KBM-7 (cell line): ENCODE data around the gene CDKN2B-AS1.

Experiments
- DNase-seq: peaks from one replicate; pipeline ENCODE4 v3.0.0-alpha.2; 2015
- in situ Hi-C: fragments of 300-500 bp; cut with MboI; formaldehyde crosslinking; loops from 2 replicates; pipeline ENCODE4 v1.14.3; 2020; ENCODE audit warnings: low sequenced_read_pairs, low pct_unique_long_range_greater_than_20kb, mixed read lengths

The CDKN2B-AS1 gene

GRCh38 chr9:22107202-22108045 is 112.8 kb downstream of the CDKN2B-AS1 start:
- in situ Hi-C loops = no loop called here
- no peak for DNase-seq

DNA sequence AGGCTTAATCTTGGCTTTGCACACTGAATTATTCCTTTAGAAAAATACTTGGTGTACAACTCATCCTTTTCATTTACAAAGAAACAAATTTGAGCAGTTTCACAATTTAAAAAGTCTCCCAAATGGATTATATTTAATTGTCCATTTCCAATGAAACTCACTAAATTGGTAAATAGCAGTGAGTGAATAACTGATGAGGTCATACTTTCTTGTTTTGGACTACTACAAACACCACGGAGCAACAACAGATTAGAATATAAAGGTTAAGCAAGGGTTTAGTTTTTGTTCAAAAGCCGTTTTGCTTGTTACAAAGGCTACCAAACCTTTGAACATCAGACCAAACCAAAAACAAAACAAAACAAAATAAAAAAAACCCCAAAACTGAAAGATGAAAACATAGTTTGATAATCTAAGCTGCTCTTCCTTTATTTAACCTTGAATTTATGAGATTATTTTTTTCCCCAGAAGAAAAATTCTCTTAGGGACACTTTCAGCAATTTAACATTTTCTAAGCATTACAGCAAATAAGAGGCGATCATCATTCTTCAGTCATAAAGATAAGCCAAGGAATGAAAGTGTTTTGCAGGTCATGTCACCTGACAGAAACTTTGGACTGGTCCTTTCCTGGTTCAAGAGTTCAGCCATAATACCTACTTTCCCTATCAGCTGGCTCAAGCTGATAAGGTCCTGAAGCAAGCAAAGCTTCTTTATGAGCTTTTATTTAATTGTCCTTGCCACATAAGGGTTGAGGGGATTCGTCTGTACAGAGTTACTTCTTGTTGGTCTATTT is 114.2 kb downstream of the CDKN2B-AS1 start:
- DNase-seq = no peak
- in situ Hi-C loops = no loop called here

- DNase-seq = no peak
- in situ Hi-C loops = no loop called here
Measured at GRCh38 chr9:22111176-22111953, 116.8 kb downstream of the CDKN2B-AS1 start.

- in situ Hi-C loops = no loop called here
Measured at GRCh38 chr9:22111954-22112247, 117.3 kb downstream of the CDKN2B-AS1 start.

DNA sequence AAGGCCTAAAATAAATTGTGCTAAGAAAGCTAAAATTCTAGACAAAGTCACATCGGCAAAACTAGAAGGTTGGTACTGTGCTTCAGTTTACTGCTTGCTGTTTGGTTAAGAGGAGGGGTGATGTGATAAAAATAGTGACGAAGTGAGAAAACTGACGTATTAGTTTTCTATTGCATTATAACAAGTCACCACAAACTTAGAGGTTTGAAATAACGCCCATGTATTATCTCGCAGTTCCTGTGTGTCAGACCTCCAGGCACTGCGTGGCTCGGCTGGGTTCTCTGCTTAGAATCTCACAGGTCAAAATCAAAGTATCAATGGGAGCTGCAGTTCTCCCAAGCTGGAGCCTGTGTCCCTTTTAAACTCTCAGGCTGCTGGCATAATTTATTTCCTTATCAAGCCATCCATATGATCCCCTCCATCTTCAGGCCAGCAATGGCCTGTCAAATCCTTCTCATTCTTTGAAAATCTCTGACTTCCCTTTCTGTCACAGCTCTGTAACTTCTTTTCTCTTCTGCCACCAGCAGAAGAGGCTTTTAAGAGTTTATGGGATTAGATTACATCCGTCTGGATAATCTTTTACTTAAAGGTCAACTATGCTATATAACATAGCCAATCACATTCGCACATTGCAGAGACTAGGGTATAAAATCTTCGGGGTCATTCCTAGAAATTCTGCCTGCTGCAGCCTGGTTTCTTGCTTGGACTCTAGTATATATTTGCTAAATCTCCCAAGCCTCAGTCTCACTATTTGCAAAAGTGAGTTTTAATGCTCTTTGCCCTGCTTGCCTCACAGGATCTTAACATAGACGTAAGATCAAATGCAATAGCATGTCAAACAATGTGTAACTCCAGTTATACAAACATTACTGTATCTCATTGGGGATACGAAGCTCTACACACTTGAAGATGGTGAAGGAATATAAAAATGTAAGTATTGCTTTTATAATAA is 118.6 kb downstream of the CDKN2B-AS1 start:
- in situ Hi-C loops = no loop called here
- no peak for DNase-seq

More at GRCh38 chr9:22111954-22112247, 117.3 kb downstream of the CDKN2B-AS1 start:
- DNase-seq = no peak

GRCh38 chr9:22114956-22115355 is 120.4 kb downstream of the CDKN2B-AS1 start:
- DNase-seq = no peak
- in situ Hi-C loops = no loop called here

DNA sequence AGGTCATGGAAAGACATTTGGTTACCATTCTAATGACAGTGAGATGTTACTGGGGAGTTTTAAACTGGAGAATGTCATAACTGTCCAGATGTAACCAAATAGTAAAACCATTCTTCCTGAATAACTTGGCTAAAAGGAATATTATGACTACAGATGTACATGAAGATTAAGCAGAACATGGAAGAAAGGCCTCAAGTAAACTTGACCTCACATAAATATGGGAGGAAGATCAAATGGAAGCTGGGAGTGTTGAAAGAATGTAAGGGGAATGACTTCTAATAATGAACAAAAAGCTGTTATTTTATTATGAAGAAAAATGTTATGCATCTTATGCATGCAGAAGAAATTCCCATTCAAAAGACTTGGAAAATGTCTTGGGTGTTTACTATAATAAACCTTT is 122.2 kb downstream of the CDKN2B-AS1 start:
- in situ Hi-C loops = no loop called here
- no peak for DNase-seq

- DNase-seq = no peak
- in situ Hi-C loops = no loop called here
Measured at GRCh38 chr9:22117511-22118384, 123.2 kb downstream of the CDKN2B-AS1 start.

DNA sequence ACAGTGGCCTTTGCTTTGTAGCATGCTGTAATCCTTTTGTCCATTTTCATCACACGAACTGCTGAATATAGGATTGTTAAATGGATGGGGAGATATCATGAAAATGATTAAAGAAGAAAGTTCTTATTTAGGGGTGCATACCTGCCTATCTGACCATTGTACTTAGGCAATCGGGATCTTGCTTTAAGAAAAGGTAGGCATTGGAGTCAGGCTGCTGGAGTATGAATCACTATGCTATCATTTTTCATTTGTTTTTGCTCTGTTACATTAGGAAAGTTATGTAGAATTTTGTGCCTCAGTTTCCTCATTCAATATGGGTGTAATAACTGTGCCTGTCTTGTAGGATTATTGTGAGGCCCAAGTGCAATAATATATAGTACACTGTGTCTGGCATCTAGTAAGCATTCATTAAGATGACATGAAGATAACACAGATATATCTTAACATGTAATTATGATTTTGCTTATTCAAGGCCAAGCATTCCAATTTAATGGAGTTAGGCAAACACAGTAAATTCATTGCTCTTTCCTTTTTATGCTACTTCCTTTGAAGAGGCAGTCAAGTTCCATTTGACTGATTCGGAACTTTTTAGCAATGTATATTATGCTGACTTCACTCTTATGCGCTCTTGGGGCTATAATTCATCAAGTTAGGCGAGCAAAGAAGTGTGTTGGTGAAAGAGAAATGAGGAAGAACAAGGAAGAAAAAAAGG is 124.4 kb downstream of the CDKN2B-AS1 start:
- in situ Hi-C loops = no loop called here
- no peak for DNase-seq

DNA sequence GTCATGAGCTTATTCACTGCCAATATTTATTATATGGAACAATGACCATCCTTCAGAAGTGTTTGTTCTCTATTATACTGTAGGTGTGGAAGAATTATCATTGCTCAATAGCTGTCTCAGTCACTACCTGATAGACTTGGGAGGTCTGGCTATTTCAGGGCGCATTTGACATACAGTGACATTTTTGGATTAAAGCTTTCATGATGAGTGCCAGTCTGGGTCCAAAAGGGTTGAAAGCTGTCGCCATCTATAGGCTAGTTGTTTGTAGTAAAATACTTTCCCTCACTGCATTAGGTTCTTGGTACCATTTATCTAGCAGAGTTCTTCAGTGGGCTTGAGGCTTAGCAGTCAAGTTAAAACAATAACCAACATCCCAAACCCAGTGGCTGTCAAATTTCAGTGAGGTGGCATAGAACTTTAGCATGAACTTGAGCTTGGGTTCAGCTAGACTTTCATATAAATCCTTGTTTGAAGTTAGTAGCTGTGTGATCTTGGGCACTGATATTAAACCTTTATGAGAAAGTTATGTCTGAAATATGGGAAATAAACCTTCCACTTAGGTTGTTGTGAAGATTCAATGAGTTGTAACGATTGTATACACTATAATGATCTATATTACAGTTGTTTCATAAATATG is 125.0 kb downstream of the CDKN2B-AS1 start:
- DNase-seq = peak; percentile 61
- in situ Hi-C loops = no loop called here

DNA sequence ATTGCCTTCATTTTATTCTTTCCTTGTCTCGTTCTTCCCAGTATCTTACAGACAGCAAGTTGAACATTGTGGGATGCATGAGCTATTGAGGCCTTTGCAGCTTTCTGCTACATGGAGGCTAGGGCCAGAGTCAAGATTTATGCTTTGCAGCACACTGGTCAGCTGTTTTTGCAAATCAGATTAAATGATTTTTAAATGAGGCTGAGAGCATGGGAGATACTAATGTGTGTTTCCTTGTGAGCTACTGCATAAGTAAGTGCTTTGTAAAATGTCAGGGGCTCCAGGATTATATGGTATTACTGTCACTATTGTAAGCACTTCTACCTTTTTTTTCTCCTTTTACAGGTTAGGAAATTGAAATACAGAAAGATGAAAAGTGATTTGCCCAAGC is 125.6 kb downstream of the CDKN2B-AS1 start:
- DNase-seq = no peak
- in situ Hi-C loops = no loop called here

DNA sequence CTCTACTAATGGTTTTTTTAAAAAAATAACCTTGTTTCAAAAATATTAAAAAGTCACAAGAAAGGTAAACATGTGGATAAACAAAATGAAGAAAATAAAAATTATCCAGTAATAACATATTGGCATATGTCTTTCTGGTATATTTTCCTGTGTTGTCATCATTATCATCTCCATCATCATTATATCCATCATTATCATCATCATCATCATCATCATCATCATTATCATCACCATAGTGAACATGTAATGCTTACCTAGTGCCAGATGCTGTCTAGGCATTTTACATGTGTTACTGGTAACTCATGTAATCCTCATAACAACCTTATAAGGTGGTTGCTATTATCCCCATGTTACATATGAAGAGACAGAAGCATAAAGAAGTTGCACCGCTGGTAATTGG is 126.0 kb downstream of the CDKN2B-AS1 start:
- DNase-seq = no peak
- in situ Hi-C loops = no loop called here

GRCh38 chr9:22124263-22125011 is 129.8 kb downstream of the CDKN2B-AS1 start:
- DNase-seq = no peak
- in situ Hi-C loops = no loop called here

DNA sequence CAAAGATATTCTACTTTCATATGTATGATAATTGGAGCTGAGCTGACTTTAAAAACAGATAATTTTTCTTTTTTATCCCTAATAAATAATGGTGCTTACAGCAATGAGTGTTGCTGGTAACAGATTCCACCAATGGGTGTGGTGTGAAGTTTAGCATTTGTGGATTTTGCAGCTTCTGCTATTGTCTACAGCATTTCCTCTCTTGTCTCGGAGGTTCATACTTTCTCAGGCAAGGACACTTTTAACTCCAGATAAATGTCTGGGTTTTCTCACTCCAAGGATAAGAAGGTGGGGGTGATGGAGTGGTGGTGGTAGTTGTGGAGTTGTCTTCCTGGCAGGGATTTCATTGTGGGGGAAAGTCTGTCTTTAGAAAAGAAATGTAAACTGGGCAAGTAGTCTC is 134.5 kb downstream of the CDKN2B-AS1 start:
- DNase-seq = no peak
- in situ Hi-C loops = no loop called here

DNA sequence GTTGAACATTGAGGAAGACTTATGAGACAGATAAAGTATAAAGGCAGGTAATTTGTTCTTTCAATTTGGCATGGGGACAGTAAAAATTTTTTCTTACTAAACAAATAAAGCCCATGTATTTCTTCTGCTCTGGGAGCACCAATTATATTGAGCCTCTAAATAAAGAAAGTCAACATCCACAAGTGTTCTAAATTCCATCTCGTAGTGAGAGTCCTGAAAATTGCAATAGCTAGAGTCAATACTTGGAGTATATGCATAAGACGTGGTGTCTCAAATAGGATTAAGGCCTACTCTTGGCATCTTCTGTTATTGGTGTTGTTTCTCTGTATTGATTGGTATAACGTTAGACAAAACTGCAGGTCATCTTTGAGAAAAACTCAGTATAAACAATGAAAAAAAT is 135.0 kb downstream of the CDKN2B-AS1 start:
- DNase-seq = no peak
- in situ Hi-C loops = no loop called here

- in situ Hi-C loops = no loop called here
- no peak for DNase-seq
Measured at GRCh38 chr9:22131817-22132216, 137.2 kb downstream of the CDKN2B-AS1 start.
